ENCODE measurements around the gene LAMB1.

- TF ChIP-seq, protein P1, sequence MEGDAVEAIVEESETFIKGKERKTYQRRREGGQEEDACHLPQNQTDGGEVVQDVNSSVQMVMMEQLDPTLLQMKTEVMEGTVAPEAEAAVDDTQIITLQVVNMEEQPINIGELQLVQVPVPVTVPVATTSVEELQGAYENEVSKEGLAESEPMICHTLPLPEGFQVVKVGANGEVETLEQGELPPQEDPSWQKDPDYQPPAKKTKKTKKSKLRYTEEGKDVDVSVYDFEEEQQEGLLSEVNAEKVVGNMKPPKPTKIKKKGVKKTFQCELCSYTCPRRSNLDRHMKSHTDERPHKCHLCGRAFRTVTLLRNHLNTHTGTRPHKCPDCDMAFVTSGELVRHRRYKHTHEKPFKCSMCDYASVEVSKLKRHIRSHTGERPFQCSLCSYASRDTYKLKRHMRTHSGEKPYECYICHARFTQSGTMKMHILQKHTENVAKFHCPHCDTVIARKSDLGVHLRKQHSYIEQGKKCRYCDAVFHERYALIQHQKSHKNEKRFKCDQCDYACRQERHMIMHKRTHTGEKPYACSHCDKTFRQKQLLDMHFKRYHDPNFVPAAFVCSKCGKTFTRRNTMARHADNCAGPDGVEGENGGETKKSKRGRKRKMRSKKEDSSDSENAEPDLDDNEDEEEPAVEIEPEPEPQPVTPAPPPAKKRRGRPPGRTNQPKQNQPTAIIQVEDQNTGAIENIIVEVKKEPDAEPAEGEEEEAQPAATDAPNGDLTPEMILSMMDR (conservative IDR thresholded peaks at IDR 0.05; ENCODE audit: low read depth, low read length) = no peak
- TF ChIP-seq EZH2 (IDR thresholded peaks at IDR 0.05; ENCODE audit: low read length, unreplicated experiment) = no peak
- no peak for TF ChIP-seq EZH2phosphoT487 (IDR thresholded peaks at IDR 0.05; ENCODE audit: borderline replicate concordance, low read length)
These were observed 23.2 kb upstream of the LAMB1 start for GRCh38 chr7:108026116-108026515.
